ENCODE results near the gene SLC9A8. TPM values are rescaled to one million over a fixed set of nuclear protein-coding genes. Genes with fewer than 3 reads are reported as not detected.

Gene SLC9A8
- total and polyA plus RNA-seq, 2 experiments from 2014 or later, result 4.2 to 5.0 TPM

GRCh38 chr20:49786196-49786595 is 26.4 kb upstream of the SLC9A8 start:
- Histone ChIP-seq H3K4me1 (ENCODE audit: insufficient read depth) (no peaks in the 10 kb centered on the region), H3K79me2 (ENCODE audit: insufficient read depth) (no peaks in the 10 kb centered on the region), H3K4me2 (ENCODE audit: unreplicated experiment) (no peak overlapping the region), H2AFZ (peak overlapping the region; percentile 34; the same call in 1 of the 2 replicates), H3K27me3 (replicated peaks; ENCODE audit: insufficient read depth) (no peaks in the 10 kb centered on the region), H4K20me1 (ENCODE audit: insufficient read depth) (no peaks in the 10 kb centered on the region), H3K9ac (no peak overlapping the region), H3K9me3 (ENCODE audit: low read depth) (no peaks in the 10 kb centered on the region), H3K27ac (no peak overlapping the region), H3K4me3 (no peak overlapping the region), H3K36me3 (ENCODE audit: low read depth) (no peaks in the 10 kb centered on the region), H3K9me2 (ENCODE audit: insufficient read depth) (no peaks in the 10 kb centered on the region), H3F3A (ENCODE audit: insufficient read depth) (no peaks in the 10 kb centered on the region)
- TF ChIP-seq EZH2phosphoT487 (IDR thresholded peaks at IDR 0.05; ENCODE audit: insufficient read depth, low read depth), result no peak
- no peak for TF ChIP-seq EZH2 (IDR thresholded peaks at IDR 0.05; ENCODE audit: insufficient read depth, poor library complexity, severe bottlenecking)
- in situ Hi-C loops (cut with MboI), result no loop called here
- 85 to 87% methylated on average over 8 to 11 of the region's 11 CpGs for WGBS, 2 experiments (ENCODE audit: low coverage in 1 of 2, low lambda C conversion rate in 2 of 2, missing lambda C conversion rate in 2 of 2)
- DNase-seq, result no peak

GRCh38 chr20:49786668-49787370 is 25.8 kb upstream of the SLC9A8 start:
- no peak overlapping the region for H3K27ac ChIP-seq
- H3K36me3 ChIP-seq (ENCODE audit: low read depth), result no peaks in the 10 kb centered on the region
- DNase-seq, result peak; percentile 64
- no peaks in the 10 kb centered on the region for H3K27me3 ChIP-seq (replicated peaks; ENCODE audit: insufficient read depth)
- H3K9me2 ChIP-seq (ENCODE audit: insufficient read depth), result no peaks in the 10 kb centered on the region
- no peaks in the 10 kb centered on the region for H3F3A ChIP-seq (ENCODE audit: insufficient read depth)
- no peak overlapping the region for H3K9ac ChIP-seq
- no peaks in the 10 kb centered on the region for H3K79me2 ChIP-seq (ENCODE audit: insufficient read depth)
- TF ChIP-seq EZH2 (IDR thresholded peaks at IDR 0.05; ENCODE audit: insufficient read depth, poor library complexity, severe bottlenecking) (no peak), EZH2phosphoT487 (IDR thresholded peaks at IDR 0.05; ENCODE audit: insufficient read depth, low read depth) (no peak)
- H2AFZ ChIP-seq, result peak overlapping the region; percentile 34; the same call in 1 of the 2 replicates
- no peak overlapping the region for H3K4me3 ChIP-seq
- no peaks in the 10 kb centered on the region for H4K20me1 ChIP-seq (ENCODE audit: insufficient read depth)
- in situ Hi-C loops (cut with MboI), result no loop called here
- no peaks in the 10 kb centered on the region for H3K4me1 ChIP-seq (ENCODE audit: insufficient read depth)
- WGBS, 2 experiments (ENCODE audit: low coverage in 1 of 2, low lambda C conversion rate in 2 of 2, missing lambda C conversion rate in 2 of 2), result 74 to 75% methylated on average over 7 of the region's 7 CpGs
- H3K4me2 ChIP-seq (ENCODE audit: unreplicated experiment), result no peak overlapping the region
- no peaks in the 10 kb centered on the region for H3K9me3 ChIP-seq (ENCODE audit: low read depth)

- WGBS, 2 experiments (ENCODE audit: low coverage in 1 of 2, low lambda C conversion rate in 2 of 2, missing lambda C conversion rate in 2 of 2), result 91% methylated on average over 9 of the region's 9 CpGs
- Histone ChIP-seq H3K27ac (no peak overlapping the region), H3K4me3 (no peak overlapping the region), H4K20me1 (ENCODE audit: insufficient read depth) (no peaks in the 10 kb centered on the region), H3K9ac (no peak overlapping the region), H3K9me3 (ENCODE audit: low read depth) (no peaks in the 10 kb centered on the region), H3K4me2 (ENCODE audit: unreplicated experiment) (no peak overlapping the region), H3K4me1 (ENCODE audit: insufficient read depth) (no peaks in the 10 kb centered on the region), H3K79me2 (ENCODE audit: insufficient read depth) (no peaks in the 10 kb centered on the region), H3K36me3 (ENCODE audit: low read depth) (no peaks in the 10 kb centered on the region), H3F3A (ENCODE audit: insufficient read depth) (no peaks in the 10 kb centered on the region), H3K27me3 (replicated peaks; ENCODE audit: insufficient read depth) (no peaks in the 10 kb centered on the region), H3K9me2 (ENCODE audit: insufficient read depth) (no peaks in the 10 kb centered on the region), H2AFZ (no peak overlapping the region)
- in situ Hi-C loops (cut with MboI), result no loop called here
- no peak for DNase-seq
- TF ChIP-seq EZH2phosphoT487 (IDR thresholded peaks at IDR 0.05; ENCODE audit: insufficient read depth, low read depth) (no peak), EZH2 (IDR thresholded peaks at IDR 0.05; ENCODE audit: insufficient read depth, poor library complexity, severe bottlenecking) (no peak)
Observed at GRCh38 chr20:49787371-49788357, 25.0 kb upstream of the SLC9A8 start.

- H3K36me3 ChIP-seq (ENCODE audit: low read depth), result no peaks in the 10 kb centered on the region
- no peak overlapping the region for H3K9ac ChIP-seq
- H3K9me2 ChIP-seq (ENCODE audit: insufficient read depth), result no peaks in the 10 kb centered on the region
- H4K20me1 ChIP-seq (ENCODE audit: insufficient read depth), result no peaks in the 10 kb centered on the region
- H3K9me3 ChIP-seq (ENCODE audit: low read depth), result no peaks in the 10 kb centered on the region
- TF ChIP-seq EZH2phosphoT487 (IDR thresholded peaks at IDR 0.05; ENCODE audit: insufficient read depth, low read depth), result no peak
- no peak for TF ChIP-seq EZH2 (IDR thresholded peaks at IDR 0.05; ENCODE audit: insufficient read depth, poor library complexity, severe bottlenecking)
- H3K27ac ChIP-seq, result peak overlapping the region; percentile 36
- peak; percentile 59 for DNase-seq
- in situ Hi-C loops (cut with MboI), result no loop called here
- peak overlapping the region; percentile 36; the same call in 1 of the 2 replicates for H2AFZ ChIP-seq
- H3K79me2 ChIP-seq (ENCODE audit: insufficient read depth), result no peaks in the 10 kb centered on the region
- no peaks in the 10 kb centered on the region for H3K27me3 ChIP-seq (replicated peaks; ENCODE audit: insufficient read depth)
- H3K4me1 ChIP-seq (ENCODE audit: insufficient read depth), result no peaks in the 10 kb centered on the region
- H3K4me3 ChIP-seq, result no peak overlapping the region
- no peak overlapping the region for H3K4me2 ChIP-seq (ENCODE audit: unreplicated experiment)
- WGBS, 2 experiments (ENCODE audit: low coverage in 1 of 2, low lambda C conversion rate in 2 of 2, missing lambda C conversion rate in 2 of 2), result 59 to 60% methylated on average over 9 of the region's 9 CpGs
- no peaks in the 10 kb centered on the region for H3F3A ChIP-seq (ENCODE audit: insufficient read depth)
Observed at GRCh38 chr20:49790077-49790798, 22.4 kb upstream of the SLC9A8 start.
